Gastrocnemius medialis (tissue), 4 donors: ENCODE results near the gene YIF1B.

Experiments
- POLR2A ChIP-seq, 2 donors: fragments of 450-650 bp; IDR thresholded peaks; one replicate each; pipeline ENCODE4 v1.6.1; 2017; ENCODE audit warnings: antibody characterized with exemption in 2 of 2, mild to moderate bottlenecking in 2 of 2, moderate library complexity in 2 of 2
- TF ChIP-seq, protein P1 (sequence below), 5 experiments: fragments of 450-650 bp in 3 of 5; fragments of 200-600 bp in 2 of 5; sonication (generic) in 2 of 5; IDR thresholded peaks in 4 of 5; conservative IDR thresholded peaks in 1 of 5; 1 replicate in 4 of 5; 2 replicates in 1 of 5; pipeline ENCODE4 v1.5.1; 2016 to 2019; ENCODE audit warnings: antibody characterized with exemption in 5 of 5, mild to moderate bottlenecking in 3 of 5, moderate library complexity in 3 of 5

DNA sequence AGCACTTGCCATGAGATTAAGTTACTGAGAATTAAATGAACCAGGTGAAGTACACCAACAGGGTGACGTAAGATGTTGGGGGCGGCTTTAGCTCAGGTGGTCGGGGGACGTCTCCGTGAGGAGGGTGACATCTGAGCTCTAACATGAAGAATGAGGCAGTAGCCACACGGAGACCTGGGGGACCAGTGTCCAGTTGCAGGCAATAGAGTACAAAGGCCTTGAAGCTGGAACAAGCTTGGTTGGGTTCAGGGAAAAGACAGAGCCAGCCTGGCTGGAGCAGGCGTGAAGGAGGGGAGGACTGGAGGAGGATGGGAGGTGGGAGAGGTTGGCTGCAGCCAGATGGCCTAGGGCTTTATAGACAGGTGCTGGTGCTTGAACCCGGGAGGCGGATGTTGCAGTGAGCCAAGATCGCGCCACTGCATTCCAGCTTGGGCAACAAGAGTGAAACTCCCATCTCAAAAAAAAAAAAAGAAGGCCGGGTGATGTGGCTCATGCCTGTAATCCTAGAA lies 49.8 kb downstream of the YIF1B start:
- TF ChIP-seq, protein P1, sequence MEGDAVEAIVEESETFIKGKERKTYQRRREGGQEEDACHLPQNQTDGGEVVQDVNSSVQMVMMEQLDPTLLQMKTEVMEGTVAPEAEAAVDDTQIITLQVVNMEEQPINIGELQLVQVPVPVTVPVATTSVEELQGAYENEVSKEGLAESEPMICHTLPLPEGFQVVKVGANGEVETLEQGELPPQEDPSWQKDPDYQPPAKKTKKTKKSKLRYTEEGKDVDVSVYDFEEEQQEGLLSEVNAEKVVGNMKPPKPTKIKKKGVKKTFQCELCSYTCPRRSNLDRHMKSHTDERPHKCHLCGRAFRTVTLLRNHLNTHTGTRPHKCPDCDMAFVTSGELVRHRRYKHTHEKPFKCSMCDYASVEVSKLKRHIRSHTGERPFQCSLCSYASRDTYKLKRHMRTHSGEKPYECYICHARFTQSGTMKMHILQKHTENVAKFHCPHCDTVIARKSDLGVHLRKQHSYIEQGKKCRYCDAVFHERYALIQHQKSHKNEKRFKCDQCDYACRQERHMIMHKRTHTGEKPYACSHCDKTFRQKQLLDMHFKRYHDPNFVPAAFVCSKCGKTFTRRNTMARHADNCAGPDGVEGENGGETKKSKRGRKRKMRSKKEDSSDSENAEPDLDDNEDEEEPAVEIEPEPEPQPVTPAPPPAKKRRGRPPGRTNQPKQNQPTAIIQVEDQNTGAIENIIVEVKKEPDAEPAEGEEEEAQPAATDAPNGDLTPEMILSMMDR (IDR thresholded peaks at IDR 0.05 in 4 of 5, conservative IDR thresholded peaks at IDR 0.05 in 1 of 5), result no peak
- TF ChIP-seq POLR2A (IDR thresholded peaks at IDR 0.05), result no peak
